ENCODE results near the gene PNPO. TPM values are rescaled to one million over a fixed set of nuclear protein-coding genes. Genes with fewer than 3 reads are reported as not detected.

The PNPO gene
- total and polyA plus RNA-seq, 2 donors: 6.6 to 8.2 TPM

DNA sequence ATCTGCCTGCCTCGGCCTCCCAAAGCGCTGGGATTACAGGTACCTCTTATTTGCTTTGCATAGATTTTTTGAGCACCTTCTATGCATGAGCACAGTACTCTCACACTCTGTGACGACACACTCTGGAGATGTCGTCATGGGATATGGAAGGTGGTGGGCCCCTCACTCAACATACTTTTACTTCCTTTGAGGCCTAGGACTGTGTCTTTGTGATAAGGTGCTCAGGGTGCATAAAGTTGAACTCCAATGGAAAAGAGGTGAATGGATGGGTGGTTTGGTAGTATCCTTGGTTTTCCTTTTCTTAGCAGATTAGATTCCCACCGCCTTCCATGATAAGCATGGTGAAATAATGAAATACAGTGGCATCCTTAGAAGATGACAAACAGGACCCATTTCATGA is 23.5 kb downstream of the PNPO start:
- Histone ChIP-seq H3K27ac (ENCODE audit: low read depth) (no peak overlapping the region), H3K4me3 (ENCODE audit: low read depth, low read length) (no peak overlapping the region), H3K36me3 (ENCODE audit: insufficient read depth) (no peaks in the 10 kb centered on the region), H3K4me1 (ENCODE audit: insufficient read depth) (peaks cover 1% of the 10 kb centered on the region)
- no peak for DNase-seq (ENCODE audit: extremely low spot score)
- 94% methylated on average over 5 of the region's 5 CpGs for WGBS

DNA sequence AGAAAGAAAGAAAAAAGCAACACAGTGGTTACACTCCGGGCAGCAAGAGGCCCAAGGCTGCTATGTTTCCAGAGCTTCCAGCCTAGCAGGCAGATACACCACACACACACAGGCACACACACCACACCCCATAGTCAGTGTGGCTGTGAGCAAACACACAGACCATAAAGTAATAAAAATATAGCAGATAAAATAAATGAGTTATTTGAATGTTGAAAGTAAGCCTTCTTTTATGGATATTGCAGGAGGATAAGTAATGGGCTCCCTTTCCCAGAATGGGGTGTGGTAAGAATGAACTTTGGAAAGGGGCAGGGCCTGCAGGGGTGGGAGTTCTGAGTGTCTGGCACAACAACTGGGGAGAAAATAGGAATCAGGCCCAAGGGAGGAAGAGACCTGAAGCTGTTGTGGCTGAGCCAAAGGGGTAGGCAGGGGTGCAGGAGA is 24.7 kb downstream of the PNPO start:
- DNase-seq (ENCODE audit: extremely low spot score): peak; percentile 49
- 14% methylated on average over 1 of the region's 1 CpG for WGBS

DNA sequence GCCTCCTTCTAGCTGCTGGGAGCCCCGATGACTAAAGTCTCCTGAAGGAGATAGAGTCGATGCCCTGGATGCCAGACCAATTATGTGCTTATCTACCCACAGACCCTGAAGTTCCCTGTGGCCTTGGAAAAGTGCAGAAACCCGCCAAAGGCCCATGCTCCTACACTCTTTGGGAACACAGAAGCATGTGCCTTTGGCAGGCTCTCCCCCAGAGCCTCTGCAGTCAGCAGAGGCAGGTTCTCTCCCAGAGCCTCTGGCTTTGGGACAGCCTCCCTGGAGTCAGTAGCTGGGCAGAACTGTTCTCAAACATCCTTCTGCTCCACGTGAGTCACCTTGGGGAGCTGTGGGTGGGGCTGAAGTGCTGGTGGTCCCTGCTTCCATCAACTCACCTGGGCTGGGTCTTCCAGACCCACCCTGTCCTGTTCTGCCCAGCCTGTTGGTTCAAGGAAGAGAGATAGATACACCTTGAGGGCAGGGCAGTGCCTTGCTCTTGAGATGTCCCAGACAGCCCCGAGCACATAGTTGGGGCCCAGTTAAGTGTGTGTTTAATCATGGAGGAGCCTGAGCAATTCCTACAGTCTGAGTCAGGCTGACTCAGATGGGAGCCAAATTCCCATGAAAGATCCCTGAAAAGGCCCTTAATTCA is 26.4 kb downstream of the PNPO start:
- Histone ChIP-seq H3K36me3 (ENCODE audit: insufficient read depth) (no peaks in the 10 kb centered on the region), H3K4me1 (ENCODE audit: insufficient read depth) (peaks cover 1% of the 10 kb centered on the region), H3K4me3 (ENCODE audit: low read depth, low read length) (no peak overlapping the region), H3K27ac (ENCODE audit: low read depth) (no peak overlapping the region)
- 46% methylated on average over 5 of the region's 5 CpGs for WGBS
- DNase-seq (ENCODE audit: extremely low spot score): no peak

More for the DNA sequence above, 24.7 kb downstream of the PNPO start:
- no peaks in the 10 kb centered on the region for H3K36me3 ChIP-seq (ENCODE audit: insufficient read depth)
- no peak overlapping the region for H3K4me3 ChIP-seq (ENCODE audit: low read depth, low read length)
- no peak overlapping the region for H3K27ac ChIP-seq (ENCODE audit: low read depth)
- H3K4me1 ChIP-seq (ENCODE audit: insufficient read depth): peaks cover 1% of the 10 kb centered on the region

GRCh38 chr17:47968836-47969235 is 27.5 kb downstream of the PNPO start:
- WGBS: 66% methylated on average over 5 of the region's 5 CpGs
- H3K36me3 ChIP-seq (ENCODE audit: insufficient read depth): no peaks in the 10 kb centered on the region
- H3K4me1 ChIP-seq (ENCODE audit: insufficient read depth): peaks cover 1% of the 10 kb centered on the region
- H3K27ac ChIP-seq (ENCODE audit: low read depth): no peak overlapping the region
- H3K4me3 ChIP-seq (ENCODE audit: low read depth, low read length): no peak overlapping the region
- DNase-seq (ENCODE audit: extremely low spot score): no peak

GRCh38 chr17:47969930-47970724 is 28.8 kb downstream of the PNPO start:
- no peak overlapping the region for H3K4me3 ChIP-seq (ENCODE audit: low read depth, low read length)
- no peak overlapping the region for H3K27ac ChIP-seq (ENCODE audit: low read depth)
- WGBS: 44% methylated on average over 15 of the region's 15 CpGs
- peaks cover 1% of the 10 kb centered on the region for H3K4me1 ChIP-seq (ENCODE audit: insufficient read depth)
- H3K36me3 ChIP-seq (ENCODE audit: insufficient read depth): no peaks in the 10 kb centered on the region
- no peak for DNase-seq (ENCODE audit: extremely low spot score)

- DNase-seq (ENCODE audit: extremely low spot score): peak; percentile 98
- Histone ChIP-seq H3K4me1 (ENCODE audit: insufficient read depth) (peaks cover 1% of the 10 kb centered on the region), H3K4me3 (ENCODE audit: low read depth, low read length) (peak within 1 kb of the TSS; percentile 67), H3K27ac (ENCODE audit: low read depth) (peak within 1 kb of the TSS; percentile 57), H3K36me3 (ENCODE audit: insufficient read depth) (no peaks in the 10 kb centered on the region)
- WGBS: under 1% methylated on average over 62 of the region's 62 CpGs
Observed at GRCh38 chr17:47970725-47971499, 29.5 kb downstream of the PNPO start, which contains the start of gene CDK5RAP3. Gene CDK5RAP3 (plus strand): TSS chr17:47971113. CDS start chr17:47971147, 34 bp downstream.

DNA sequence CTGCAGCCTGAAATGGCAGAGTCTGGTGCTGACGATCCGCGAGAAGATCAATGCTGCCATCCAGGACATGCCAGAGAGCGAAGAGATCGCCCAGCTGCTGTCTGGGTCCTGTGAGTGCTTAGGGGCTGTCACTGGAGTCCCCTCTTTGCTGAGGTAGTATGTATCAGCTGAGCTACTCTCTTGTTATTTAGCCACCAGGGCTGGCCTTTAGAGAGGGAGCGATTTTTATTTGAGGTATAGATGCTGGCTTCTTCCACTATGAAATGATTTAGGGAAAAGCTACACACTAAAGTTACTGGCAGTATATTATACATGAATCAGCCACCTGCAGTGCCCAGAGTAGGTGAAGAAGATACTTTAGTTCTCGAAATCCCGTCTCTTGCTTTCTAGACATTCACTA is 32.2 kb downstream of the PNPO start:
- 93% methylated on average over 8 of the region's 8 CpGs for WGBS
- DNase-seq (ENCODE audit: extremely low spot score): no peak
- Histone ChIP-seq H3K4me1 (ENCODE audit: insufficient read depth) (no peaks in the 10 kb centered on the region), H3K27ac (ENCODE audit: low read depth) (no peak overlapping the region), H3K36me3 (ENCODE audit: insufficient read depth) (no peaks in the 10 kb centered on the region), H3K4me3 (ENCODE audit: low read depth, low read length) (no peak overlapping the region)

DNA sequence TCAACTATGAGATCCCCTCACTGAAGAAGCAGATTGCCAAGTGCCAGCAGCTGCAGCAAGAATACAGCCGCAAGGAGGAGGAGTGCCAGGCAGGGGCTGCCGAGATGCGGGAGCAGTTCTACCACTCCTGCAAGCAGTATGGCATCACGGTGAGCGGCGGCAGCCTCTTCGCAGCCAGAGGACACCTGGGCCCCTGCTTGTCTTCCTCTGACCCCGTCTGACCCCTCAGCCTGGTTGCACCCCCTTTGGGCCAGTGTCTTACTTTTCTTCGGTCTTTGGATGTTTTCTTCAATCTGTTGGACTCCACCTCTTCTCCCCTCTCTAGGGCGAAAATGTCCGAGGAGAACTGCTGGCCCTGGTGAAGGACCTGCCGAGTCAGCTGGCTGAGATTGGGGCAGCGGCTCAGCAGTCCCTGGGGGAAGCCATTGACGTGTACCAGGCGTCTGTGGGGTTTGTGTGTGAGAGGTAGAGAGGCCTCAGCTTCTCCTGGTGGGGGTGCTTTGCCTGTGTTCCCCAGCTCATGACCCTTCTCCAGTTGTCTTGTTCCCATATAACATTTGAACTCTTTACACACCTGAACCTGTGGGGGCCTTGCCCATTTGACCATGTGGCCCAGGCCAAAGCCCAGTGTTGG is 33.9 kb downstream of the PNPO start:
- Histone ChIP-seq H3K27ac (ENCODE audit: low read depth) (no peak overlapping the region), H3K4me3 (ENCODE audit: low read depth, low read length) (no peak overlapping the region), H3K36me3 (ENCODE audit: insufficient read depth) (peaks cover 2% of the 10 kb centered on the region), H3K4me1 (ENCODE audit: insufficient read depth) (no peaks in the 10 kb centered on the region)
- WGBS: 78% methylated on average over 15 of the region's 15 CpGs
- DNase-seq (ENCODE audit: extremely low spot score): no peak

DNA sequence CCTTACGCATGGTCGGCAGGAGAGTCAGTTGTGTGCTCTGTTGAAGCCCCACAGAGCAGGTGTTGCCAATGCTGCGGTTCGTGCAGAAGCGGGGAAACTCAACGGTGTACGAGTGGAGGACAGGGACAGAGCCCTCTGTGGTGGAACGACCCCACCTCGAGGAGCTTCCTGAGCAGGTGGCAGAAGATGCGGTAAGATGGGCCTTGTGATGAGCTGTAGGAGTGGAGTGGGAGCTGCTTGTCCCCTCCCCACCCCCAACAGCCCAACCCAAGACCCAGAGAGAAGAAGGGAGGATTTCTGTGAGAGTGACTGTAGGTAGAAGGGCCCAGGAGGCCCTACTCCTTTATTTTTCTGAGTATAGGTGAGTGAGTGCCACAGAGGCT is 34.4 kb downstream of the PNPO start:
- 95% methylated on average over 10 of the region's 10 CpGs for WGBS
- H3K36me3 ChIP-seq (ENCODE audit: insufficient read depth): peaks cover 2% of the 10 kb centered on the region
- no peak overlapping the region for H3K27ac ChIP-seq (ENCODE audit: low read depth)
- H3K4me3 ChIP-seq (ENCODE audit: low read depth, low read length): no peak overlapping the region
- no peaks in the 10 kb centered on the region for H3K4me1 ChIP-seq (ENCODE audit: insufficient read depth)
- DNase-seq (ENCODE audit: extremely low spot score): no peak

- DNase-seq (ENCODE audit: extremely low spot score): no peak
- H3K36me3 ChIP-seq (ENCODE audit: insufficient read depth): peaks cover 8% of the 10 kb centered on the region
- H3K4me3 ChIP-seq (ENCODE audit: low read depth, low read length): no peak overlapping the region
- no peaks in the 10 kb centered on the region for H3K4me1 ChIP-seq (ENCODE audit: insufficient read depth)
- H3K27ac ChIP-seq (ENCODE audit: low read depth): no peak overlapping the region
- 19% methylated on average over 7 of the region's 7 CpGs for WGBS
Observed at GRCh38 chr17:47978324-47978723, 37.0 kb downstream of the PNPO start.

DNA sequence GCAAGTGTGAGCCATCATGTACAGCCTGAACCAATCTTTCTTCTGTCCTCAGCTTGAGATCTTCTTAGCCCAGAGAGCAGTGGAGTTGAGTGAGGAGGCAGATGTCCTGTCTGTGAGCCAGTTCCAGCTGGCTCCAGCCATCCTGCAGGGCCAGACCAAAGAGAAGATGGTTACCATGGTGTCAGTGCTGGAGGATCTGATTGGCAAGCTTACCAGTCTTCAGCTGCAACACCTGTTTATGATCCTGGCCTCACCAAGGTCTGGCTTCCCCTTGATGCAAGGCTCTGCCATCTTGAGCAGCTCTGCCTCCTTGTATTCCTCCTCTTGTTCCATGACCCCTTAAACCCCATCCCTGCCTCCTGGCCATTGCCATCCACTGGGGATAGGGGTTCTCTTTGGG is 39.2 kb downstream of the PNPO start:
- Histone ChIP-seq H3K4me3 (ENCODE audit: low read depth, low read length) (no peak overlapping the region), H3K4me1 (ENCODE audit: insufficient read depth) (no peaks in the 10 kb centered on the region), H3K27ac (ENCODE audit: low read depth) (no peak overlapping the region), H3K36me3 (ENCODE audit: insufficient read depth) (peaks cover 8% of the 10 kb centered on the region)
- no peak for DNase-seq (ENCODE audit: extremely low spot score)

DNA sequence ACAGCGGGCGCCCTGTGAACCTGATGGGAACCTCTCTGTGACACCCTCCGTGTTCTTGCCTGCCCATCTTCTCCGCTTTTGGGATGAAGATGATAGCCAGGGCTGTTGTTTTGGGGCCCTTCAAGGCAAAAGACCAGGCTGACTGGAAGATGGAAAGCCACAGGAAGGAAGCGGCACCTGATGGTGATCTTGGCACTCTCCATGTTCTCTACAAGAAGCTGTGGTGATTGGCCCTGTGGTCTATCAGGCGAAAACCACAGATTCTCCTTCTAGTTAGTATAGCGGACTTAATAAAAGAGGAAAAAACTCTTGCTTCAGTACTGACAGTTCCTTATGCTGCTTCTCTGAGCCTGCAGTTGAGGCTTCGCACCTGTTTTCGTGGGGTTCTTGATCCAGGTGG is 40.1 kb downstream of the PNPO start:
- no peaks in the 10 kb centered on the region for H3K4me1 ChIP-seq (ENCODE audit: insufficient read depth)
- WGBS: 93% methylated on average over 9 of the region's 9 CpGs
- H3K4me3 ChIP-seq (ENCODE audit: low read depth, low read length): no peak overlapping the region
- DNase-seq (ENCODE audit: extremely low spot score): no peak
- peaks cover 8% of the 10 kb centered on the region for H3K36me3 ChIP-seq (ENCODE audit: insufficient read depth)
- no peak overlapping the region for H3K27ac ChIP-seq (ENCODE audit: low read depth)

- no peak for DNase-seq (ENCODE audit: extremely low spot score)
- H3K4me1 ChIP-seq (ENCODE audit: insufficient read depth): no peaks in the 10 kb centered on the region
- WGBS: 74% methylated on average over 14 of the region's 14 CpGs
- peaks cover 8% of the 10 kb centered on the region for H3K36me3 ChIP-seq (ENCODE audit: insufficient read depth)
- H3K27ac ChIP-seq (ENCODE audit: low read depth): no peak overlapping the region
- H3K4me3 ChIP-seq (ENCODE audit: low read depth, low read length): no peak overlapping the region
Observed at GRCh38 chr17:47982091-47982617, 40.8 kb downstream of the PNPO start.
